ENCODE data around the gene MFSD11. TPM values are rescaled to one million over a fixed set of nuclear protein-coding genes. Genes with fewer than 3 reads are reported as not detected.
"Not testable (repeated sequence)": the region's sequence is repeated elsewhere in the genome, so short reads cannot be mapped to it uniquely, and the experiment has no call there.

Gene MFSD11
- total RNA-seq, 1 experiment from 2014 or later = 24.9 TPM

DNA sequence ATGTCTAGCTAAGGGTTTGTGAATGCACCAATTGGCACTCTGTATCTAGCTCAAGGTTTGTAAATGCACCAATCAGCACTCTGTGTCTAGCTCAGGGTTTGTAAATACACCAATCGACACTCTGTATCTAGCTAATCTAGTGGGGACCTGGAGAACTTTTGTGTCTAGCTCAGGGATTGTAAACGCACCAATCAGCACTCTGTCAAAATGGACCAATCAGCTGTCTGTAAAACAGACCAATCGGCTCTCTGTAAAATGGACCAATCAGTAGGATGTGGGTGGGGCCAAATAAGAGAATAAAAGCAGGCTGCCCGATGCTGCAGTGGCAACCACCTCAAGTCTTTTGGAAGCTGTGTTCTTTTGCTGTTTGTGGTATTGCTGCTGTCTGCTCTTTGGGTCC is 68.8 kb downstream of the MFSD11 start:
- CTCF ChIA-PET; H3K27ac ChIP-seq (ENCODE audit: low read depth, low read length); BruUV-seq (replicated peaks); H3K36me3 ChIP-seq (ENCODE audit: control insufficient read depth in 1 of 2, insufficient read depth in 2 of 2, low read length in 2 of 2); H3K9ac ChIP-seq (ENCODE audit: low read length); H3K79me2 ChIP-seq (ENCODE audit: insufficient read depth, low read length); H3K4me3 ChIP-seq (replicated peaks in 1 of 2; ENCODE audit: low read depth in 1 of 2, low read length in 2 of 2); DNase-seq (ENCODE audit: low read depth, low spot score); ATAC-seq; H3K4me2 ChIP-seq (ENCODE audit: low read length); RAD21 ChIA-PET (ENCODE audit: low non-redundant PET in 1 of 2, low total read pairs in 2 of 2, uncharacterized antibody in 2 of 2, unreplicated experiment in 2 of 2); H3K9me3 ChIP-seq (ENCODE audit: control insufficient read depth in 1 of 2, insufficient read depth in 1 of 2, low read depth in 1 of 2, low read length in 2 of 2); H2AFZ ChIP-seq (ENCODE audit: low read depth, low read length, poor library complexity, severe bottlenecking); intact Hi-C loops (cut with micrococcal nuclease); H4K20me1 ChIP-seq (ENCODE audit: insufficient read depth); H3K9me2 ChIP-seq (ENCODE audit: insufficient read depth); H3K27me3 ChIP-seq (ENCODE audit: insufficient read depth, low read length): not testable (repeated sequence)
- POLR2A ChIA-PET = interaction anchor here (1.2 kb wide), 1 partner anchor 69 kb away, joined by 3 read pairs; the partner anchor contains the start of genes MFSD11 and SRSF2
- H3K4me1 ChIP-seq (ENCODE audit: control insufficient read depth in 1 of 2, insufficient read depth in 2 of 2, low read length in 2 of 2) = peaks cover 10 to 18% of the 10 kb centered on the region in 2 experiments

DNA sequence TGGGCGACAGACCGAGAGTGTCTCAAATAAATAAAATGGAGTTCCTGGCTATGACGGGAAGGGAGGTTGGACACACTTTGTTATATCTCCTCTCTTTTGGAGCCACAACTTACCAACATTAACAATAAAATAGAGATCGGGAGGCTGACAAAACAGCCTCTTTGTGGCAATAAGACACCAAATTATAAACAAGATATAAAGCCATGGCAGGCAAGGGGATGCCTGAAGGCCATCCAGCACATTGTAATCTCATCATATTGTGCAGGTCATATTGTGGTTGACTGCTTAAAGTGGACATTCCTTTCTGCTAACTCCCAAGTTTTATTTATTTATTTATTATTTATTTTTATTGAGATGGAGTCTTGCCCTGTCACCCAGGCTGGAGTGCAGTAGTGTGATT is 70.4 kb downstream of the MFSD11 start:
- Histone ChIP-seq H3K36me3 (ENCODE audit: control insufficient read depth in 1 of 2, insufficient read depth in 2 of 2, low read length in 2 of 2) (no peaks in the 10 kb centered on the region), H2AFZ (ENCODE audit: low read depth, low read length, poor library complexity, severe bottlenecking) (no peak overlapping the region), H3K9ac (ENCODE audit: low read length) (no peak overlapping the region), H3K4me1 (ENCODE audit: control insufficient read depth in 1 of 2, insufficient read depth in 2 of 2, low read length in 2 of 2) (peaks cover 10 to 18% of the 10 kb centered on the region in 2 experiments), H3K27me3 (ENCODE audit: insufficient read depth, low read length) (no peaks in the 10 kb centered on the region), H3K9me2 (ENCODE audit: insufficient read depth) (no peaks in the 10 kb centered on the region), H3K4me2 (ENCODE audit: low read length) (no peak overlapping the region), H3K27ac (ENCODE audit: low read depth, low read length) (no peak overlapping the region), H3K4me3 (replicated peaks in 1 of 2; ENCODE audit: low read depth in 1 of 2, low read length in 2 of 2) (no peak overlapping the region), H4K20me1 (ENCODE audit: insufficient read depth) (no peaks in the 10 kb centered on the region), H3K9me3 (ENCODE audit: control insufficient read depth in 1 of 2, insufficient read depth in 1 of 2, low read depth in 1 of 2, low read length in 2 of 2) (no peaks in the 10 kb centered on the region), H3K79me2 (ENCODE audit: insufficient read depth, low read length) (no peaks in the 10 kb centered on the region)
- BruUV-seq (replicated peaks) = no TSS peak
- ChIA-PET CTCF (no interaction called here), POLR2A (no interaction called here), RAD21 (ENCODE audit: low non-redundant PET in 1 of 2, low total read pairs in 2 of 2, uncharacterized antibody in 2 of 2, unreplicated experiment in 2 of 2) (no interaction called here)
- intact Hi-C loops (cut with micrococcal nuclease) = no loop called here
- DNase-seq (ENCODE audit: low read depth, low spot score) (no peak), ATAC-seq (no peak)
- TF ChIP-seq ELF1 (IDR thresholded peaks at IDR 0.05; ENCODE audit: borderline replicate concordance, low read depth) = no peak
- no peak for TF ChIP-seq EGR1 (IDR thresholded peaks at IDR 0.05; ENCODE audit: low read depth)
- no peak for TF ChIP-seq CTCF (IDR thresholded peaks at IDR 0.05 in 2 of 3, conservative IDR thresholded peaks at IDR 0.05 in 1 of 3; ENCODE audit: borderline replicate concordance in 1 of 3, insufficient read depth in 1 of 3, low read depth in 2 of 3, low read length in 2 of 3)
- TF ChIP-seq FOSL1 (IDR thresholded peaks at IDR 0.05; ENCODE audit: low read depth) = no peak
- no peak for TF ChIP-seq TCF7L2 (IDR thresholded peaks at IDR 0.05; ENCODE audit: borderline replicate concordance, extremely low read depth, insufficient read depth, insufficient read length)
- TF ChIP-seq EZH2 (IDR thresholded peaks at IDR 0.05) = no peak
- no peak for TF ChIP-seq POLR2AphosphoS5 (IDR thresholded peaks at IDR 0.05; ENCODE audit: low read depth, low read length)
- no peak for TF ChIP-seq CBX3 (IDR thresholded peaks at IDR 0.05; ENCODE audit: low read depth)
- TF ChIP-seq POLR2A (IDR thresholded peaks at IDR 0.05; ENCODE audit: borderline replicate concordance, extremely low read depth, insufficient read depth, insufficient read length) = no peak
- TF ChIP-seq SRF (IDR thresholded peaks at IDR 0.05; ENCODE audit: low read depth) = no peak
- TF ChIP-seq, protein P1, sequence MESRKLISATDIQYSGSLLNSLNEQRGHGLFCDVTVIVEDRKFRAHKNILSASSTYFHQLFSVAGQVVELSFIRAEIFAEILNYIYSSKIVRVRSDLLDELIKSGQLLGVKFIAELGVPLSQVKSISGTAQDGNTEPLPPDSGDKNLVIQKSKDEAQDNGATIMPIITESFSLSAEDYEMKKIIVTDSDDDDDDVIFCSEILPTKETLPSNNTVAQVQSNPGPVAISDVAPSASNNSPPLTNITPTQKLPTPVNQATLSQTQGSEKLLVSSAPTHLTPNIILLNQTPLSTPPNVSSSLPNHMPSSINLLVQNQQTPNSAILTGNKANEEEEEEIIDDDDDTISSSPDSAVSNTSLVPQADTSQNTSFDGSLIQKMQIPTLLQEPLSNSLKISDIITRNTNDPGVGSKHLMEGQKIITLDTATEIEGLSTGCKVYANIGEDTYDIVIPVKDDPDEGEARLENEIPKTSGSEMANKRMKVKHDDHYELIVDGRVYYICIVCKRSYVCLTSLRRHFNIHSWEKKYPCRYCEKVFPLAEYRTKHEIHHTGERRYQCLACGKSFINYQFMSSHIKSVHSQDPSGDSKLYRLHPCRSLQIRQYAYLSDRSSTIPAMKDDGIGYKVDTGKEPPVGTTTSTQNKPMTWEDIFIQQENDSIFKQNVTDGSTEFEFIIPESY (IDR thresholded peaks at IDR 0.05; ENCODE audit: extremely low read depth, insufficient replicate concordance, low read length) = no peak

Measured in HCT116 (cell line).